HG03460 (cell line): Measurements from ENCODE around the gene PRPF38A.

ENCODE experiments used
- ATAC-seq: cut with Tn5 transposase; IDR thresholded peaks from one replicate; pipeline ENCODE4 v1.9.1; 2021; ENCODE audit not compliant: unreplicated experiment

The PRPF38A gene

DNA sequence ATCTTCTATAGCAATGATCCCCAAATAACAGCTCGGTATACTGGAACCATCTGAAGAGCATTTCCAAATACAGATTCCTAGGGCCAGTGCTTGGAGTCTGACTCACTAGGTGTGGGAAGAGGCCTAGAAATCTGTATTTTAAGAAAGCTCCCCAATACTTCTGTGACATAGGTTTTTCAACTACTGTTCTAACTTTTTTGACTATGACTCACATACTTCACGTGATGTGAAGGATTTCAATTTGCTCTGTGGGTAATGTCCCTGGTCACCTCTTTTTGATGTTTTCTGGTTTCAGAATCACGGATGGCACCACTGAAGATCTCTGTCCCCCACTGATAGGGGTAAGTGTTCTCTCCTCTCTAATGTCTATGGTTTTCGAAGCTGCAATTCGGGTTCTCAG, 11.2 kb upstream of the PRPF38A start:
- no peak for ATAC-seq

DNA sequence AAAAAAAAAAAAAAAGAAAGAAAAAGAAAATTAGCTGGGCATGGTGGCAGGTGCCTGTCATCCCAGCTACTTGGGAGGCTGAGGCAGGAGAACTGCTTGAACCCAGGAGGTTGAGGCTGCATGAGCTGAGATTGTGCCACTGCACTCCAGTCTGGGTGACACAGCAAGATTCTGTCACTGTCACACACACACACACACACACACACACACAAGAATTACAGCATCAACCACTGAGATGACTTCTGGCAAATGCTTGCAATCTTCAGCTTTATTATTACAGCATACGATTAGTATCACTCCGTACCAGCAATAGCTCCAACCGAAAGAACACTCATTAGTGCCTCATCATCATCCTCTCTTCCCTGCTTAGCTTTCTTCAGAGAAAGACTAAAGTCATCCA, 4.8 kb upstream of the PRPF38A start:
- ATAC-seq: no peak

GRCh38 chr1:52400131-52400530, 4.3 kb upstream of the PRPF38A start:
- ATAC-seq: no peak

DNA sequence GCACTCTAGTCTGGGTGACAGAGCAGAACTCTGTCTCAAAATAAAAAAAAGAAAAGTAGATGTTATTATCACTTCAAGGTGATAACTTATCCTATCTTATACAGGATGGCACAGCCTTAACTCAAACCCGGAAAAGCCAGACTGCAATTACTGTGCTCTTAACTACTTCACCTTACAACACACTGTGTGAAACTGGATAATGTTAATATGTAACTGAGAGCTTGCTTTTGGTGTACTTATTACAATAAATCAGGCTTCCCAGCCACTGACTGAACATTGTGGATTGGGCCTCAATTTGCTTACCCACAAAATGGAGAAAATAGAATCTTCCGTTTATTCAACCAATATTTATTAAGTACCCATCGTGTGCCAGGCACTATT, 1.6 kb upstream of the PRPF38A start:
- no peak for ATAC-seq

DNA sequence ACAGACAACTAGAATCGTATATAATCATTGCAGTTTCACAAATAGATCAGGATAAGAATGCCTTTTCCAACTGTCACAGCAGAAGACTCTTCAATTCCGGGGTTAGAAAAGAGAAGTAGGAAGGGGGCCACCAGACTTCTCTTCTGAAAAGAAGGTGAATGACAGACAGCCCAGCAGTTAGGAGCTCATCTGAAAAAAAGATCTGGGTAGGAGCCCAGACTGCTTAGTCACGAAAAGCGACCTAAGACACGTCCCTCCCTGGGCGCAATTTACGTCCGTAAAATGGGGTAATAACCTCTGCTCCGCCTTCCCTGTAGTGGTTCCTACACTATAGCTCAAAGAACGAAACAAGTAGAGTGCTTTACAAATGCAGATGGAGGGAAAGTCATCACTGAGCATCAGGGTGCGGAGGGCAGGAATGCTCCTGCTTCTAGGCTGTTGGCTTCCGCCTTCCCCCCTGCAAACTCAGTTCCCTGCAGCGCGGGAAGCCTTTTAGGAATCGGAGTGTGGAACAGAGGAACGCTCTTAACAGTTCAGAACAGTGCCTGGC, 761 bp upstream of the PRPF38A start:
- peak; percentile 33 for ATAC-seq

DNA sequence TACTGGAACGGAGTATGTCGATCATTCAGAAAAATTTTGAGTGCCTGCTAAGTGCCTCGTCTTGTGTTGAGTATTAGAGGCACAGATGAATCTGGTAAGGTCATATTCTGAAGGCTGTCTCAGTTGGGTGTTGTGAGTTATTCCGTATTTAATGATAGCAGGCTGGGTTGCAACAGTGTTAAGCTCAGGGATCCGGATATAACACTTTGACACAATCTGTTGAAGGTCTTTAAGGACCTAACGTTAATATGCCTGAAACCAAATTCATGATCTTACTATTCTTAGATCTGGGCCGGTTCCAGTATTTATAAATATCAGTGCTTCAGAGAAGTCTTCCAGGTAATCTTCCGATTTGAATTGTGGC, 555 bp downstream of the PRPF38A start:
- ATAC-seq: no peak

- ATAC-seq: no peak
These were observed 9.1 kb downstream of the PRPF38A start for GRCh38 chr1:52413410-52413989.

DNA sequence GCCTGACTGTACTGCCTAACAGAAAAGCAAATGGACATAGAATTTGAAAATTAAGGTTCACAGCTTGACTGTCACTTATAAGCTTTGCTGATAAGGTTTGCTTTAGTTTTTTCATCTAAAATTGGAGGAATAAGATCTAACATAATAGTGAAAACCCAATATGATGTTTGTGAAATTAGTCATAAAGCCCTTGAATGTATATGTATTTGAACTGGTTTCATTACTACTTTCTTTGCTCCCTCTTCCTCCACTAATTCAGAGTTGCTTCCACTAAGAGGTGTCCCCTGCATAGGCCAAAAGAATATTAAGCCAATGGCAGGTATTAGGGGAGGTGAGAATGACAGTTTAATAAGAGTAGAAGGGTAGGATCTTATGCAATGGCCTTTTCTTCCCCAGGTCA, 10.5 kb downstream of the PRPF38A start:
- ATAC-seq: no peak

DNA sequence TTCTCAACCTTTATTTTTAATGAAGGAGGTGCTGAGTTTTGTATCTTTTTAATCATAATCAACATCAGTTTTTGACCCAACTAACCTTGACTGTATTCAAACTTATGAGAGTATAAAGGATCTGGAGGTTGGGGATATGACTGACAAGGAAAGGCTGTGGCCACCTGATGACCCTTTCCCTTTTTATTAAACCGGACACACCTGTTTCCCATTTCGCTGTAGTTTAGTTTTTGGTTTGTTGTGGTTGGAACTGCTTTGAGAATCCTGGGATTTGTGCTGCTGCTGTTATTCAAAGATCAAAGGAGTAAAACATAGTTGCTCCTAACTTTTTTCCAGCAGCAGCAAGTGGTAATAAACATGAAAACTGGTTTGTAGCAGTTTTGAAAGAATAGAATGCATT, 12.4 kb downstream of the PRPF38A start:
- ATAC-seq: no peak

GRCh38 chr1:52420713-52421112, 16.3 kb downstream of the PRPF38A start:
- ATAC-seq: no peak

DNA sequence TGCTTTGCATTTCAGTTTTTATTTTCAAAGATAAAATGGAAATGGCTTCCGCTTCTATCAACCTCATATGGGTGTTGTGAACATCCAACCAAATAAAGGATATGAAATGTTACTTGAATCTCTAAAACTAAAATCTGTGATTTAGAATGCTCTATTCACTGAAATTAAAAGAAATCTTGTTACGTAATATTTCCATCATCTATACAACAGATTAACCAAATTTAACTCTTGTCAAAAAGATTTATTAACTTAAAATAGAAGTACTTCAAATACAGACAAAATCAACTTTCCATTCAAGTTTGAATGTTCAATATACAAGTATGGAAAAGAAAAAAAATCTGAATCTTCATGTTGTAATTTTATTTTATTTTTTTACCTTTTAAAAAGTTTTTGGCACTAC, 18.7 kb downstream of the PRPF38A start:
- ATAC-seq: no peak

- ATAC-seq: no peak
These were observed 19.4 kb downstream of the PRPF38A start for GRCh38 chr1:52423771-52424170.

DNA sequence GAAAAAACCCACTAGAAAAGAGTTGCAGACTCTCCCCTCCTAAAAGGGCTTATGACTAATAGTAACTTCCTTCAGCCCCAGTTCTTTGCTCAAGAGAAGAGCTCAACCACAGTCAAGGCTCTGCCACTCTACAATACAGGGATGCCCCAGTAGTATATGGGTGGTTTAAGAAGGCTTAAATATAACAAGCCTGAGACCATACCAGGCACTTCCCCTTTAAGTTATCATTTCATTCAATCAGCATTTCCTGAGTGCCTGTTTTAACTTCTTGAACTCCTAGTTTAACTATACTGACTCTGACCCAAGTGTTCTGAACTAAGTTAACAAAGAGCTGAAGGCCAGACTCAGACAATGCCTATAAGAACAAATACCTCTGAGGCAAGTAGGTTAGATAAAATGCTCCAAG, 19.8 kb downstream of the PRPF38A start:
- ATAC-seq: no peak

- no peak for ATAC-seq
These were observed 20.4 kb downstream of the PRPF38A start for GRCh38 chr1:52424813-52425212.

GRCh38 chr1:52426371-52426770, 22.0 kb downstream of the PRPF38A start:
- no peak for ATAC-seq

GRCh38 chr1:52427152-52427551, 22.8 kb downstream of the PRPF38A start:
- no peak for ATAC-seq

DNA sequence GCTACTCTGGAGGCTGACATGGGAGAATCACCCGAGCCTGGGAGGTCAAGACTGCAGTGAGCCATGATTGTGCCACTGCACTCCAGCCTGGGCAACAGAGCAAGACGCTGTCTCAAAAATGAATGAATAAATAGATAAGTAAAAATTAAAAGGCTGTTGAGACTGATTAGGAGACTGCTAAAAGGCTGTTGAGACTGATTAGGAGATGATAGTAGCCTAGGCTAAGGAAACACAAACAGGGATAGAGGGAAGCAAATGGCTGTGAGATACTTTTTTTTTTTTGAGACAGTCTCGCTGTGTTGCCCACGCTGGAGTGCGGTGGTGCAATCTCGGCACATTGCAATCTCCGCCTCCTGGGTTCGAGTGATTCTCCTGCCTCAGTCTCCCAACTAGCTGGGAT, 28.4 kb downstream of the PRPF38A start:
- ATAC-seq: no peak

DNA sequence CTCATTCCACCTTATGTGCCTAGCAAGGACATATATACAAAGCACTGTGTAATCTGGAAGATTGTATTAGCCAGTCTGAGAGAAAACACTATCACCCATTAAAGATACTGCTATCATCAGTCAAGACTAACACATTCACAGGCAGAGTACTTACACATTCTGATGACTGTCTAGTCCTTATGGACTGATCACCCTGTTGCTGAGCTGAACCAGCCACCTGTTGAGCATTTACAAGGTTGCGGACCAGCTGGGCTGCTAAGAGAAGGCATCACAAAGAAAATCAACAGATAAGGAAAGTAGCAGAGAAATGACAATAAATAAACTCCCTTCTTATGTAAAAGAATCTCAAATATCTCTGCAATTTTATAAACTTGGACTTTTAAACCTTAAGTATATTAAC, 30.8 kb downstream of the PRPF38A start:
- ATAC-seq: no peak

DNA sequence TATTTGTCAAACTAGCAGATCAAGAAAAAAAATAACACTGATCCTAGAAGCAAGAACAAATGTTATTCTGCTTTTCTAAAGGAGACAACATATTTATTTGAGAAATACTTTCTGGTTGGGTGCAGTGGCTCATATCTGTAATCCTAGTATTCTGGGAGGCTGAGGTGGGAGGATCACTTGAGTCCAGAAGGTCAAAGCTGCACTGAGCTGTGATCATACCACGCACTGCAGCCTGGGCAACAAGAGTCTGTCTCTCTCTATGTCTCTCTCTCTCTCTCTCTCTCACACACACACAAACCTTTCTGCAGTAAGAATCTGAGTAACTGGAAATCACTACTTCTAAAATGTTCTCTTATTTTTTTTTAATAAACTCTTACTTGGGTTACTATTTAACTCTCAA, 31.2 kb downstream of the PRPF38A start:
- ATAC-seq: no peak

GRCh38 chr1:52436817-52437216, 32.4 kb downstream of the PRPF38A start:
- ATAC-seq: no peak

DNA sequence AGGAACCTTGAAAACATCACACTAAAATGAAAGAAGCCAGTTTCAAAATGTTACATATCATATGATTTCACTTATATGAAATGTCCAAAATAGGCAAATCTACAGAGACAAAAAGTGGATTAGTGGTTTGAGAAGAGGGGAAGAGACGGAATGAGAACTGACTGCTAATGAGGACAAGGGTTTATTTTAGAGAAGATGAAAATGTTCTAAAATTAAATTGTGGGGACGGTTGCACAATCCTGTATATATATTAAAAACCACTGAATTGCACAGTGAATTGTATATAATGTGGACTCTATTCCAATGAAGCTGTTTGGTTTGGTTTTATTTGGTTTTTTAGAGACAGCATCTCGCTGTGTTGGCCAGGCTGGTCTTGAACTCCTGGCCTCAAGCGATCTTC, 35.6 kb downstream of the PRPF38A start:
- no peak for ATAC-seq

DNA sequence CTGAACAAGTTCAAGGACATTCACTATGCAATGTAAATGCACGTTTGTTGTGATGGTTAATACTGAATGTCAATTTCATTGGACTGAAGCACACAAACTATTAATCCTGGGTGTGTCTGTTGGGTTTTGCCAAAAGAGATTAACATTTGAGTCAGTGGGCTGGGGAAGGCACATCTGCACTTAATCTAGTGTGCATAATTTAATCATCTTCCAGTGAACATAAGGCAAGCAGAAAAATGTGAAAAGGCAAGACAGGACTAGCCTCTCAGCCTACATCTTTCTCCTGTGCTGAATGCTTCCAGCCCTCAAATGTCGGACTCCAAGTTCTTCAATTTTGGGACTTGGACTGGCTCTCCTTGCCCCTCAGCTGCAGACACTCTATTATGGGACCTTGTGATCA, 40.1 kb downstream of the PRPF38A start:
- no peak for ATAC-seq

DNA sequence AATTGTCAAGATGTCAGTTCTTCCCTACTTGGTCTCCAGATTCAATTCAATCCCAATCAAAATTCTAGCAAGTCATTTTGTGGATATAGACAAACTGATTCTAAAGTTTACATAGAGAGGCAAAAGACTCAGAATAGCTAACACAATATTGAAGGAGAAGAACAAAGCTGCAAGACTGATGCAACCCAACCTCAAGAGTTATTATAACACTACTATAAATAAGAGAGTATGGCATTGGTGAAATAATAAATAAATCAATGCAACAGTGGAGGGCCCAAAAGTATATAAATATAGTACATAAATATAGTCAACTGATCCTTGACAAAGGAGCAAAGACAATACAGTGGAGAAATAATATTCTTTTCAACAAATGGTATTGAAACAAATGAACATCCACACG, 49.7 kb downstream of the PRPF38A start:
- no peak for ATAC-seq

- no peak for ATAC-seq
These were observed 50.4 kb downstream of the PRPF38A start for GRCh38 chr1:52454779-52455178.
